HG02943 (cell line): ENCODE data around the gene ERP29.
"Not testable (repeated sequence)": the region's sequence is repeated elsewhere in the genome, so short reads cannot be mapped to it uniquely, and the experiment has no call there.

ENCODE experiments used
- ATAC-seq: cut with Tn5 transposase; IDR thresholded peaks from one replicate; pipeline ENCODE4 v1.9.1; 2021; ENCODE audit warnings: mild to moderate bottlenecking, low read depth, moderate library complexity; ENCODE audit not compliant: unreplicated experiment

Gene ERP29

GRCh38 chr12:112000820-112001219, 12.4 kb upstream of the ERP29 start:
- ATAC-seq, result no peak

DNA sequence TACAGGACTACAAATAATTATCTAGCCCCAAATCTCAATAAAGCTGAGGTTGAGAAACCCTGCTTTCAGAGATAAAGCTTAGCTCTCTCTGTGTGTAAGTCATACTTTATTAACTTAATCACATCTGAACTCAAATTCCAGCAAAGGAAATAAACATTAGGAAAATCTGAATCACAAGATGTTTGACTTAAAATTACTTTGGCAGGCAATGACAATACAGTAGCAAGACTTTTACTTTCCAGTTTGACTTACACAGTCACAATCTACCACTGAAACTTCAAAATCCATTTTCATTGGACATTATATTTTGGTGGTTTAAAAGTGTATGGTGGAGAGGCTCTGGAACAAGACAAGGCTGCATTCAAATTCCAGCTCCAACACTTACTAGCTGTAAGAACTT, 11.7 kb upstream of the ERP29 start:
- ATAC-seq, result no peak

- no peak for ATAC-seq
Observed at GRCh38 chr12:112004041-112004440, 9.2 kb upstream of the ERP29 start.

DNA sequence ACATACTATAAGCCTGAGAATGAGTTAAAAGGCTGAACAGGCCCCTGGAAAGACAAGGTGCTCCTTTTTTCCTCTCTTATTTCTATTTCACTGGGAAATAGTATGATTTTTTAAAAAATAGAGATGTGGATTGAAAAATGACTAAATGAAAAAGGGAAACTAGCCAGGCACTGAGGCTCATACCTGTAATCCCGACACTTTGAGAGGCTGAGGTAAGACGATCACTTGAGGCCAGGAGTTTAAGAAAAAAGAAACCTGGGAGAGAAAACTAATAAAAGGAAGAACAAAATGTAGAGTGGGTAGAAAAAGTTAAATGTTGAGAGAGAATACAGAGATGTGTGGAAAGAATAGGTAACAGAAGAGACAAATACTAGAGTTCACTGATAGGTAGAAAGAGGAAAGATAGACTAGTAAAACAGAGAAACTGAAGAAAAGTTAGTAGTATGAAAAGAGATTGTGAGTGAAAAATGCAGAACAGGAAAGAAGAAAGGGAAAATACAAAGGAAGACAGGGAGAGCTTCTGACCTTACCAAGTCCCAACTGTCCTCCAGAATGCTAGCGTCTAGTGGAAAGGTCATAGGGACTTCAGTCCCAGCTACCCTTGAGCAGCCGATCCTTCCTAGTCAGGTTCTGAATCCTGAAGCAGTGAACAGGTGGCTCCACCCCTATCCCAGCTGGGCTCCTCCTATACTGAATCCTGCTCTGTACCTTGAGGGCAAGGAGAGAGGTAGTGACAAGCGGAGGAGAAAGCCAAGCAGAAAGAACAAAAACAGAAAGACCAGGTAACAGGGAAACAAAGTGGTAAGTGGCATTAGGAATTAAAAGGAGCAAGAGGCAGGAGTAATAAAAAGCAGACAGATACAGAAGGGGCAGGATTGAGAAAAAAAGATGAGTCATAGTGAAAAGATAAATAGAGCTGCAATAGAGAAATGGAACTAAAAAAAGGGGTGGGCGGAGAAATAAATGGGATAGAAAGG, 7.5 kb upstream of the ERP29 start:
- no peak for ATAC-seq

DNA sequence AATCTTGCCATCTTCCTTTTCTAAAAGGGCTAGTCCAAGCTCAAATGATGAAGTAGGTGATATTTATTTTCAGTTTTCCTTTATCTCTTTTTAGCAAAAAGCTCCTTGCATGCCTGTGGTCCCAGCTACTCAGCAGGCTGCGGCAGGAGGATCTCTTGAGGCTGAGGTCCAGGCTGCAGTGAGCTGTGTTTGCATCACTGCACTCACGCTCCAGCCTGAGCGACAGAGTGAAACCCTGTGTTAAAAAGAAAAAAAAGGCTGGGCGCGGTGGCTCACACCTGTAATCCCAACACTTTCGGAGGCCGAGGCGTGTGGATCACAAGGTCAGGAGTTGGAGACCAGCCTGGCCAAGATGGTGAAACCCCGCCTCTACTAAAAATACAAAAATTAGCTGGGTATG, 5.3 kb upstream of the ERP29 start:
- ATAC-seq, result no peak

- no peak for ATAC-seq
Observed at GRCh38 chr12:112008918-112009317, 4.3 kb upstream of the ERP29 start.

DNA sequence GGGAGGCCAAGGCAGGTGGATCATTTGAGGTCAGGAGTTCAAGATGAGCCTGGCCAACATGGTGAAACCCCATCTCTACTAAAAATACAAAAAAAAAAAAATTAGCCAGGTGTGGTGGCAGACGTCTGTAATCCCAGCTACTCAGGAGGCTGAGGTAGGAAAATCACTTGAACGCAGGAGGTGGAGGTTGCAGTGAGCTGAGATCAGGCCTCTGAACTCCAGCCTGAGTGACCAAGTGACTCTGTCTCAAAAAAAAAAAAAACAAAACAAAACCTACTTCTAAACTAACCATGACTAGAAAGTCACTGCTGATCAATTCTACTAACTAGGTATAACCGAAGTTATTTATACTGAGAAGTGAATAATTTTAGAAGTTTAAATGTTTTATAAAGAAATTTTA, 3.6 kb upstream of the ERP29 start:
- not testable (repeated sequence) for ATAC-seq

GRCh38 chr12:112010415-112011344, 2.5 kb upstream of the ERP29 start:
- ATAC-seq, result no peak

DNA sequence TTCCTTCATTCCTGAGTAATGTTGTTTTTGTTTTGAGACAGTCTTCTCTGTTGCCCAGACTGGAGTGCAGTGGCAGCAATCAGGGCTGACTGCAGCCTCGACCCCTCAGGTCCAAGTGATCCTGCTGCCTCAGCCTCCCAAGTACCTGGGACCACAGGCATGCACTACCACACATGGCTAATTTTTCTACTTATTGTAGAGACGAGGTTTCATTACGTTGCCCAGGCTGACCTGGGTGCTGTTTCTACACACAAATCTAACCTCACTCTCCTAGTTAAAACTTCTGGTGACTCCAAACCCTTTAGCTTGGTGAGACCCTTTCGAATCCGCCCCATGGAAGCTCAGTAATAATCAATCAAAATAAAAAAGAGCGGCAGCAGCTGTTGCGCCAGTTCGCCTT, 1.5 kb upstream of the ERP29 start:
- ATAC-seq, result no peak

- ATAC-seq, result peak; percentile 33
Observed at GRCh38 chr12:112013601-112014402, 576 bp downstream of the ERP29 start.

DNA sequence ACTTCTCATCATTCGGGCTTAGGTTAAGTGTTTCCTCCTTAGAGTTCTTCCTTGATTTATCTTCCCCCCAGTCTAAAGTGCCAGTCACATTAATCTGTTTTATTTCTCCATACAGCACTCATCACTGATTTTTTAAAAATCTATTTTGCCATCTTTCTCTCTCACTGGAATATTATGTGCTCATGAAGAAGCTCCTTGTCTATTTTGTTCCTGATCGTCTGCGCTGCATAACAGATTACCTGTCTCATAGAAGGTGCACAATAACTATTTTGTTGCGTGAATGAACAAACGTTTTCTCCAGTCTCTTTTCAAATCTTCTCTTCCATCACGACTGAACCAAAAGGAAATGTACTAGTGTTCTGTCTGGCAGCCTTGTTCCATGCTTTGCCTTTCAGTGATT, 2.7 kb downstream of the ERP29 start:
- ATAC-seq, result no peak

DNA sequence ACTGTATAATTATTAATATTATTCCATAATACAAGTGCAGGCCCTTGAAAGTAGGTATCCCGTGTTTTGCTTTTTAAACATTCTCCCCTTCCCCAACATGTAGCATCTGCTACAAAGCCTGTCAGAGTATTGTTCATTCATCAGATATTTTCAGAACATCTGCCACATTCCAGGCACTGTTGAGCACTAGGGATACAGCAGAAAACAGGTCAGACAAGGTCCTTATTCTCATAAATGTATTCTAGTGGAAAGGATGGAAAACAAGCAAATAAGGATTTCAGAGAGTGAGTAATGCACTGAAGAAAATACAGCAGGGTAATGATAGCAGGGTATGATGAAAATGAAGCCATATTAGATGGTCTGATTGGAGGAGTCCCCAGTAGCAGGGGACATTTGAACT, 3.8 kb downstream of the ERP29 start:
- ATAC-seq, result no peak

GRCh38 chr12:112018571-112019237, 5.5 kb downstream of the ERP29 start:
- ATAC-seq, result no peak

- no peak for ATAC-seq
Observed at GRCh38 chr12:112020947-112021457, 7.8 kb downstream of the ERP29 start.

- no peak for ATAC-seq
Observed at GRCh38 chr12:112022241-112023016, 9.2 kb downstream of the ERP29 start.

GRCh38 chr12:112023759-112024396, 10.7 kb downstream of the ERP29 start:
- ATAC-seq, result no peak

GRCh38 chr12:112025808-112026375, 12.7 kb downstream of the ERP29 start:
- ATAC-seq, result no peak

- no peak for ATAC-seq
Observed at GRCh38 chr12:112029301-112029700, 16.1 kb downstream of the ERP29 start.
